Islet precursor cell (in vitro differentiated cells): ENCODE data around the gene PSMC5.

ENCODE experiments used
- DNase-seq: peaks from one replicate; pipeline ENCODE4 v3.0.0-alpha.2; 2018

PSMC5 gene

GRCh38 chr17:63821804-63822203 lies 5.4 kb upstream of the PSMC5 start:
- DNase-seq = peak; percentile 36

- no peak for DNase-seq
These were observed 4.7 kb upstream of the PSMC5 start for GRCh38 chr17:63822537-63822936.

- no peak for DNase-seq
These were observed 3.4 kb upstream of the PSMC5 start for GRCh38 chr17:63823659-63824331.

- no peak for DNase-seq
These were observed 2.9 kb upstream of the PSMC5 start for GRCh38 chr17:63824362-63824761.

GRCh38 chr17:63826468-63827001 lies 696 bp upstream of the PSMC5 start:
- DNase-seq = no peak

- no peak for DNase-seq
These were observed 580 bp downstream of the PSMC5 start for GRCh38 chr17:63827801-63828221.

GRCh38 chr17:63828936-63829335 lies 1.7 kb downstream of the PSMC5 start:
- DNase-seq = no peak

- no peak for DNase-seq
These were observed 3.0 kb downstream of the PSMC5 start for GRCh38 chr17:63830278-63830677.

GRCh38 chr17:63830904-63831491 lies 3.8 kb downstream of the PSMC5 start:
- DNase-seq = no peak

- DNase-seq = no peak
These were observed 4.3 kb downstream of the PSMC5 start for GRCh38 chr17:63831505-63831904.

GRCh38 chr17:63832014-63832413 lies 4.8 kb downstream of the PSMC5 start:
- no peak for DNase-seq

GRCh38 chr17:63832455-63832854 lies 5.2 kb downstream of the PSMC5 start:
- DNase-seq = no peak

- no peak for DNase-seq
These were observed 6.0 kb downstream of the PSMC5 start for GRCh38 chr17:63833026-63833740.

- DNase-seq = no peak
These were observed 6.6 kb downstream of the PSMC5 start for GRCh38 chr17:63833741-63834373.

- peak; percentile 95 for DNase-seq
These were observed 7.4 kb downstream of the PSMC5 start for GRCh38 chr17:63834431-63835166.

GRCh38 chr17:63835167-63835720 lies 8.0 kb downstream of the PSMC5 start:
- DNase-seq = no peak

- DNase-seq = no peak
These were observed 9.6 kb downstream of the PSMC5 start for GRCh38 chr17:63836811-63837210.

GRCh38 chr17:63837480-63837879 lies 10.2 kb downstream of the PSMC5 start:
- no peak for DNase-seq

- no peak for DNase-seq
These were observed 10.8 kb downstream of the PSMC5 start for GRCh38 chr17:63837962-63838600.

- peak; percentile 79 for DNase-seq
These were observed 11.5 kb downstream of the PSMC5 start for GRCh38 chr17:63838631-63839171.

- DNase-seq = no peak
These were observed 13.5 kb downstream of the PSMC5 start for GRCh38 chr17:63840591-63841349.
